Stimulated activated CD4-positive, alpha-beta T cell treated with anti-CD3 and anti-CD28 coated beads, Interleukin-1b, Interleukin-23, amount 100 ng/mL, for 48 hours (primary cell): Measurements from ENCODE around the gene BMX.

ENCODE experiments used
- DNase-seq: peaks from one replicate; pipeline ENCODE4 v3.0.0-alpha.2; 2020

Gene BMX

DNA sequence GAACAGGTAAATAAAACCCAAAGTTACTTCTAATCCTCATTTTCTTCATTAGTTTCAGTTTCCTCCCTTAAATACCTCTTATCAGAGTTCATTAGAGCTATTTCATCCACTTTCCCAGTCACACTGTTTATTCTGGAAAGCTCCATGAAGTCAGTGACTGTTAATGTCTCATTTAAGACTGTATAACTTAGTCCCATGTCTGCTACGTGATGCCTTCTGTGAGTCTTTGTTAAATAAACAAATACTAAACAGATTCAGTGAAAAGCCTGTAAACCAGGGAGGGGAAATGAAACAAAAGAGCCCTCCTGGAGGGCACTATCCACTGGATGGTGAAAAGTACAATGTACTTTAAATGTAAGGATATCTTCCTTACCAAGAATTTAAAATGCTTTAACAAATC, 75.4 kb downstream of the BMX start:
- DNase-seq, result no peak

DNA sequence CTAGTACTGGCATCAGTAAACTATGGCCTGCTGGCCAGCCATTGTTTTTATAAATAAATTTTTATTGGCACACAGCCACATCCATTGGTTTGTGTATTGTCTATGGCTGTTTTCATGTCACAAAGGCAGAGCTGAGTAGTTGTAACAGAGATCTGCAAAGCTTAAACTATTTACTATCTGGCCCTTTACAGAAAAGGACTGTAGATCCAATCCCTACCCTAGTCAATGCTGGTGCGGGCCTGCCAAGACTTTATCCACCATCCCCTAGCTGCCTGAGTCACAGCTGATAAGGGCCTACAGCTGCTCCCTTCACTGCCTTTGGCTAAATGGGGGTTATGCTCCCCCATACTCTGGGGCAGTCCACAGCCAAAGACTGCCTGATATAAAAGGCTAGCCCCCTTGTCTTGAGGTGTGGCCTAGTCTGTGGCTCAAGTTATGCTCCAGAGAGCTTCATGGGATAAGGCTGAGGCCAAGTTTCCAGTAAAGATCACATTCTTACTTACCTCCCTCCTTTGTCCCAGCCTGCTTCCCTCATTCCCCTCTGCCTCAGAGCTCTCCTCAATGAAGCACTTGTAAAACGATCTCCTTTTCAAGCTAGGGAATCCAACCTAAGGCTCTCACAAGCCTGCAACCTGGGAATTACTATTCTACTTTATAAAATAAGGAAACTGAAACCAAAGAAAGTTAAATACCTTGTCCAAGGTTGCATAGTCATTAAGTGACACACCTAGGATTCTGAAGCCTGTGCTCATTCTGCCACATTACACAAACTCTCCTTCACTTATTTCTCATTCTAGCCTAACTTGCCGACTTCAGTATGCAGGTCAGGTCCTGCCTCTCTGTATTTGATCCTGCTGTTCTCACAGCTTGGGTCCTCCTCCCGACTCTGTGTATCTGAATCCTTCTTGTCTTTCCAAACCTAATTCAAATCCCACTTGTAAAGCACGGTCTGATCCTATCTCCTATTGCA, 79.5 kb downstream of the BMX start:
- no peak for DNase-seq

- no peak for DNase-seq
Measured at GRCh38 chrX:15594371-15594770, 93.8 kb downstream of the BMX start.

DNA sequence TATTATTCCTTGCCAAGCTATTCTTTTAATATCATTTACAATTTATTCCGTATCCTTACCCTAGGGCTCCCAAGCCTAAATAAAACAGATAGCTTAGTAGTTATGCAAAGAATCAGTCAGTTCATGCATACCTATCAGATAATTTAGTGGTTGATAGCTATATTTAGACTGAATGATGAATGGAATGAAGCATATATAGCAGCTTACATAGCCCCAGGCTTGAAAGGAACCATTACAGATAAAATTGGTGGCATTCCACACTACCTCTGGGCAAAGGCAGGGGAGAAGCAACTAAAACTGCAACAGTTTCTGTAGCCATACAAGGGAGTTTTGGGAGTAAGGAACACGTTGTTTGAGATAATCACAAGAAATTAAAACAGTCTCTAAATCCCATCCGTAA, 97.4 kb downstream of the BMX start:
- DNase-seq, result no peak

GRCh38 chrX:15599461-15599860, 98.9 kb downstream of the BMX start:
- no peak for DNase-seq

GRCh38 chrX:15600049-15600448, 99.4 kb downstream of the BMX start:
- DNase-seq, result no peak

- DNase-seq, result no peak
Measured at GRCh38 chrX:15600745-15601144, 100.1 kb downstream of the BMX start, which contains the start of gene ACE2. TSS of gene ACE2 (minus strand) at chrX:15600960. CDS start at chrX:15600911, 49 bp downstream.

DNA sequence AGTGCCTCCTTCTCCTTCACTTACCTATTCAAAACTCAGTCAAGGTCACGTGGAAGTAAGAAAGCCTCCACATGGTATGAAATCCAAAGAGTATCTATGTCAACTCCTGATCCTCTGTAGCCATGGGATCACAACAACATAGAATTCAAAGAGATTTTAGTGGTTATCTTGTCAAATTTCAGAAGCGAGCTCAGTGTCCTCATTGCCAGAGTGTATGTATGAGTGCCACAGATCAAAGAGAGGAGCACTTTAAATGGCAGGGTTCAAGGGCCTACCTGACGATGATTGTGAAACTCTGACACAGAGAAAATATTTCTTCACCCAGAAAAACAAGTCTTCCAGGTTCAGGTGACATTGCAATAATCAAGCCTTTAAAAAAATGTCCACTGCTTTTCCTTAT, 101.3 kb downstream of the BMX start:
- DNase-seq, result no peak

- no peak for DNase-seq
Measured at GRCh38 chrX:15602761-15603160, 102.2 kb downstream of the BMX start.

- no peak for DNase-seq
Measured at GRCh38 chrX:15605226-15605625, 104.6 kb downstream of the BMX start.
